ENCODE measurements around the gene LRRC4.

Gene LRRC4

DNA sequence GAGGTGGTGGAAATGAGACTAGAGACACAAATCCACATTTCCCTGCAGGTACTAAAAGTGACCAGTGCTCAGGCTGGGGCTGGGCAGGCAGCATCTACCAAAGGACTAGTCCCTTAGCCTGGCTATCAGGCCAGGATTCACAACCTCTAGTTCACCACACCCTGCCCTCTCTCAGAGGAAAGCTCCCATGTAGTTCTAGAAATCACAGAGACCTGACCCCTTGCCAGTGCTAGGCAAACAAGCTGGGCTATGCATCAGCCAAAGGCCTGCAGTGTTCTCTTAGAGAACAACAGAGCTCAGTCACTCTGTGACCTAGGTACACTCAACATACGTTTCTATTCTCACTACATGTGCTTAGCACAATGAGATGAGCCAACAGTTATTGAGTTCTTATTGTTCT, 26.7 kb upstream of the LRRC4 start:
- DNase-seq (ENCODE audit: low read depth) = no peak

DNA sequence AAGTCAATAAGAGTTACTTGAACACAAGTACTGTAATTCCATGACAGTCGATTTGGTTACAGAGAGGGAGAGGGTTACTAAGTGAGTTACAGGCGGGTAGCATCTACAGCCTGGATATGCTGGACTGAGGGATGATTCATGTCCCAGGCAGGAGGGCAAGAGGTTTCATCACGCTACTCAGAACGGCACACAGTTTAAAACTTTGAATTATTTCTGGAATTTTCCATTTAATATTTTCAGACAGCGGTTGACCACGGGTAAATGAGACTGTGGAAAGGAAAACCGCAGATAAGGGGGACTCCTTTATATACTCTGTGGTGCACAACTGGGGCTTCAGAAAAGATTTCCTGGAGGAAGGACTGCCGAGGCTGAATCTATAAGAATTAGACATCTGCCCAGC, 25.7 kb upstream of the LRRC4 start:
- peak; percentile 14 for DNase-seq (ENCODE audit: low read depth)

DNA sequence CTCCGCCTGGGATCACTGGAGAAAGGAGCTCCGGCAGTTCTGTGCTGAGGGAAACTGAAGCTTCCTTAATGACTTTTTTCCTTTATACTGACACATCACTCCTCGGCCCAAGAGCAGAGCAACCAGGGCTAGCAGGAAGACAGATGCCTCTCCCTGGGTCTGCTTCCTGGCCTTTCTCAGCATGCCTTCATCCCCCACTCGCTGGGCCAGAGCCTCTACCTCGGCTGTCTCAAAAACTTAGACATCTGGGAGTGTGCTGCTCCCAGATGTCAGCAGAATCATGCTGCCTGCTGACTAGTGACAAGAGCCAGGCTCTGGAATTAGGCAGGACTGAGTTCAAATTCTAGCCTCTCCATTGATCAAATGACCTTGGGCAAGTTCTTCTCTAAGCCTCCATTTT, 24.4 kb upstream of the LRRC4 start:
- DNase-seq (ENCODE audit: low read depth) = no peak

DNA sequence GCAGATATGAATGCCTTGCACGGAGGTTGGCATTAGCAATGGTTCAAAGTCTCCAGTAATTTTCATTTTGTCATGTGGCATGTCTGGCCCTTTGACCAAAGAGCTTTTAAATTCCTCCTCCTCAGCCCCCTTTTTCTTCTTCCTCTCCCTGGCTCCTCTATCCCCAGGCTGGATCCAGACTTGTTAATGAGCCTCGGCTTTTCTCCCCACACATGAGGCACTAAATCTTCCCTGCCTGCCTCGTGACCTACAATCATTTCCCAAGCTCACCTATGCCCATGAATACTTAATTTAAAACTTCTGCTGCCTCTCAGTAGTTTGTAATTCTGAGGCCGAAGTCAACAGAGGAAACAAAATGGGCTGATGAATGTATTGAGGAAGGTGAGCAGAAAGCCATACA, 23.3 kb upstream of the LRRC4 start:
- DNase-seq (ENCODE audit: low read depth) = no peak

DNA sequence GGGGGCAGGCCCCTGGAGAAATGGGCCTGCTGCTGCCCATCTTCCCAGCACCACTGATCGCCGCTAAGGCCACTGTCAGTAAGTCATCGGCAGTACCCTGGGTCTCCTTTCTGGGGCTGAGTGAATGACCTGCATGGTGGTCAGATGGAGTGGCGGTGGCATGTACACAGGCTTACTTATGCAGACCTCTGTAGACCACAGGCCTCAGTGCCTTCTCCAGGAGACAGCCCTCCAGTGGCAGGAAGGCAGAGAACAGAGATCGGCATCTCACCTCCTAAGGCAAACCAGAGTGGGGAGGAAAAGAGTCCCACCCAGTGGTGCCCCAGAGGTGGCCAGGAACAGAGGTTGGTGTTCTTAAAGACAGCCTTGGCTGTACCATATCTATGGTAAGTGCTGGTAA, 22.8 kb upstream of the LRRC4 start:
- no peak for DNase-seq (ENCODE audit: low read depth)

DNA sequence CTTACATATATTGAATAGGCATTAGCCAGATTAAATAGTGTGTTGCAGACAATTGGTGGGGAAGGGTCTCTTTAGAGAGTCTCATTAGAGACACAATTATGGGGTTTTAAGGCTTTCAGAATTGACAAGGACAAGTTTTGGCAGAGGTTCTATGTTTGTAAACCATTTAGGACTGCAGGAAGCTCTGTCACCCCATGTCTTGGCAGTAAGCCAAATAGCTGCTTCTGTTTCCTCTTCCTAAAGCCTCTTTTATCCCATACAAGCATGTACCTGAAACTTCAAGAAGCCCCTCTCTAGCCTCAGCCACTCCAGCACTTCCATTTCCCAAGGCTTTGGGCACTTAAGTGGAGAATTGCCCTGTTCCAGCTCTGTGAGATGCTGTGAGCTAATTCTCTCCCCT, 21.8 kb upstream of the LRRC4 start:
- DNase-seq (ENCODE audit: low read depth) = no peak

DNA sequence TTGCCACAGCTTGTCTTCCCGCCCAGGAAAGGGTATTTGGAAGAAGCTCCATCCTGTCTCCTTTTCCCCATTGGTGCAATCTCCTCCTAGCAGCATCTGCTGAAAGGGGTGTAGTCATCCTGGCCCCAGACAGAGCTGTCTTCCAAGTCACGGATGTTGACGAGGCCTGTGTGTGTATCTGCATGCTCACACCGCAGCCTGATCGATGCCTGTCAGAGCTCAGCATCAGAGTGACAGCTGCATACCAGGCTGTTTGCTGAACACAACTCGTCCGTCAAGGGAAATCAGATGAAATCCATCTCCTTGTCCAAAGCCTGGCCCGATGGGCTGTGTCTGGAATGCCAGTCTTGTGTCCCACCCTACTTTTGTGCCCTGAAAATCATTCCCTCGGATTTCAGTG, 21.2 kb upstream of the LRRC4 start:
- no peak for DNase-seq (ENCODE audit: low read depth)

DNA sequence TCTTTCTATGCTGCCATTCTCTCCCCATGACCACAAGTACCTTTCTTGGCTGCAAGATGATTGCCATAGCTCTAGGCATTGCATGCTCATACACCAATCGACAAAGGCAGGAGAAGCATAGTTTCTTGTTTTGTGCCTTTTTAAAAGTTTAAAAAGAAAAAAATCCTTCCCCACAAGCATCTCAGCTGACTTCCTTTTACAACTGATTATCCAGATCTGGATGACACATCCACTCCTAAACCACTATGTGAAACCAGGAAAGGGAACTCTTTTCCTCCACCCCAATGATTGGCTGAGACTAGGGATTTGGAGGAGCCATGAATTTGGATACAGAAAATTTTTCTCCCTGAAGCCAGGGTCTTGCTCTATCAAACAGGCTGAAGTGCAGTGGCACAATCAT, 14.5 kb upstream of the LRRC4 start:
- no peak for DNase-seq (ENCODE audit: low read depth)

DNA sequence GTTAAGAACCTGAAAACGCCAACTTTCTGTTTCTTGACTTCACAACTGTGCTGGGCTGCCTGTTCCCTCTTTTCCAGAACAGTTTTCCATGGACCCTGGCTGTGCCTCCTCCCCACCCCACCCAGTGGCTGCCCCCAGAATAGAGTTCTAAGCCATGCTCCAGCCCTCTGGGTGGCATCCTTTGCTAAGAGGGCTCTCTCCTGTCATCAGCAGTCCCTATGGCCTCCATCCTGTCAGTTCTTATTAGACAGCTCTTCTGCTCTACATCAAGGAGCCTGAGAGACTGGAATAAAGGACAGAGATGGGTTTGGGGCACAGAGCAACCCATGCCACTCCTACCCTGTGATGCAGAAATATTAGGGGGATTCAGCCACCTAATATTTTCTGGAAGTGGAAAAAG, 13.9 kb upstream of the LRRC4 start:
- DNase-seq (ENCODE audit: low read depth) = no peak

DNA sequence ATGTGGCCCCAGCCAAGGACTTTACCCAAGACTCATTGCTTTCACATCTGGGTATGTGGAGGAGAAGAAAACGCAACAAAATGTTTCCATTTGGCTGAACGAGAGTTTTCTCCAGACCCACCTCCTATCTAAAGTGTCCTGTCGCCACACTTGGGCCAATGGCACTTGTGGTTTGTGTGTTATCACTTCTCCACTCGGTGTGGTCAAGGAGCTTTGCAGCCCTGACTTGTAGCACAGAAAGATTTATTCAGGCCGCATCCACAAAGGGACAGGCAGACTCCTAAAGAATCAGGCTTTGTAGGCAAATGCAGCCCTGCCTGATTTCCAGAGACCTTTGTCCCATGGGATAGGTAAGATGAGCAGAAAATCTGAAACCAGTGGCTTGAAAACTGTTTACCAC, 12.8 kb upstream of the LRRC4 start:
- DNase-seq (ENCODE audit: low read depth) = no peak

DNA sequence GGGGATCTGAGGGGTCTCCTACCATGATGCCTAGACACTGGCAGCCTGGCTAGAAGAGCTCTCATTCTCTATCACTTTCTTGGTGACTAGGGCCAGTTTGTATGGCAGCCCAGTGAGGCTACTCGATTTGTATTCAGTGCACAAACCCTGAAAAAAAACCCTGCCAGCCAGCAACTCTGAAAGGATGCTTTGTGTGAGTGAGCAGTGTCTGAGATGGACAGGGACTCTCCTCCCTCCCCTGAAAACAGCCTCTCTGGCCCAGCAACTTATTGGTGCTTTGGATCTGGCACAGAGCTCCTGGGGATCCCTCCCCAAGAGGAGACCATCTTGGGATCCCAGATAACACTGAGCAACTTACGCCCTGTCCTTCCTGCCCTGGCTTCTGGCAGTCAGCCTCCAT, 10.8 kb upstream of the LRRC4 start:
- DNase-seq (ENCODE audit: low read depth) = no peak

DNA sequence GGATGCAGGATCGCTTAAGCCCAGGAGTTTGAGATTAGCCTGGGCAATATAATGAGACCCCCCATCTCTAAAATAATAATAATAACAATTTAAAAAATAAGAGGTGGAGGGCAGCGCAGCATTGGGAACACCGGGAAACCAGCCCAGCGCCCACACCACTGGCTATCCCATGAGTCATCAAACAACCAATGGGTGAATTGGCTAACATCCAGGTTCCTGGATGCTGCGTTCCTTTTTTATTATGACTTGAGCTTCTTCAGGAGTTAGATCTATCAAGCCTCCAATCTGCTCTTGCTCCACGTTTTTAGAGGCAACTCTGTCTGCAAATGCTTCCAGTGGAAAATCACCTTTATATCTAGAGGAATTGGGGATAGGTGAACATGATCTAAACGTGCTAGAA, 10.0 kb upstream of the LRRC4 start:
- no peak for DNase-seq (ENCODE audit: low read depth)

DNA sequence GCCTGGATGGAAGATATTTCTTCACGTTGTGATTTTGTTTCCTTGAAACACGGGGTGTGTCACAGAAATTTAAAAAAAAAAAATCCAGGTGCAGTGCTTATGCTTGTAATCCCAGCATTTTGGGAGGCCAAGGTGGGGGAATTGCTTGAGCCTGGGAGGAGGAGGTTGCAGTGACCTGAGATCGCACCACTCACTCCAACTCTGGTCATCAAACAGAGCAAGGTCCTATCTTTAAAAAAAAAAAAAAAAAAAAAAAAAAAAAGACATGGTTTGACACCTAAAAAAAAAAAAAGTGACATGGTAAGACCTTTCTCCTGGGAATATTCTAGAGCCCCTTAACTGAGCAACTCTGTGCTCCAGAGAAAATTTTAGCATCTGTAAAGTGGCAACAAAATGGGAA, 9.0 kb upstream of the LRRC4 start:
- DNase-seq (ENCODE audit: low read depth) = no peak

DNA sequence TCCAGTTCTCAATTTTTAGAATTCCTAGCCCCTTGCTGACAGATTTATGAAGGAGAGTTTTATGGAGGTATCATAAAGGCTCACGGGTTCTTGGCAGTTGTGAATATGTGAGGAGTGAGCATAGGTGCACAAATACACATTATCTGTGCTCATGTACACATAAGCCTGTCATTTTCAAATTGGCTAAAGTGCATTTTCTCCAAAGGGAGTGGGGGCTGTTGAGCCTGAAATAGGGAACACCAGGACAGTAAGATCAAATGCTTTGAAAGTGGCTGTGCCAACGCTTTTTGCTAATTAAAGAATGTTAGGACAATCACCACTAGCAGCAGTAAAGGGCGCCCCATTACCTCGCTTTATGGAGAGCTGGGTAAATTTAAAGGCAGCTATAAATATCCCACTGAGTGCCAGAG, 8.3 kb upstream of the LRRC4 start:
- DNase-seq (ENCODE audit: low read depth) = no peak

DNA sequence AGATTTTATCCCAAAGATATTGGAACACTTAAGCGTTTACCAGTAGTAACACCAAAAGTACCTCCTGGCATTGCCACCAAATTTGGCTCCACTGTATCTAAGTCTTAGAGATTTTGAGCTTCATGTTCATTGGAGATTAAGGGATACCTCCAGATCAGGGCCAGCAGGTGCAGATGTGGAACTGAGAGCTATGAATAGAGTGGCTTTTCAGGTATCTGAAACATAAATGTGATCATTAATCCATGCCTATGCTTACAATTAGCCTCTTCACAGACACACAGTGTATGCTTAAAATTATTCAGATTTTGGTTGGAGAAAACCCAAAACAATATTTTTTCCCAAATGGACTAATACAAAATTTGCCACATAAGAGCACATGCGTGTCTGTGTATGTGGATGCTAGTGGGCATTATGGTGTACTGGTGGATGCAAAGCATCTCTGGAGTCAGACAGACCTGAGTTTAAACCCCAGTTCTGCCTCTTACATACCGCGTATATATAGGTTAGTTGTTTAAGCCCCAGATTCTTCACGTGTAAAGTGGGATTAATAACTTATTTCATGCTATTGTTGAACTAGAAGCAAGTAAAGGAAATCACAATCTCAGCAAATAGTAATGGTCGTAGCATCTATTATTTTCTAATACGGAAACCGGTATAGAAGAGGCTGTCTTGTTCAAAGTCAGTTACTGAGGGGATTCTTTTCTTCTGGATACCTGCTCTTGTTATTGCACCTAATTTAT, 6.8 kb upstream of the LRRC4 start:
- DNase-seq (ENCODE audit: low read depth) = no peak

DNA sequence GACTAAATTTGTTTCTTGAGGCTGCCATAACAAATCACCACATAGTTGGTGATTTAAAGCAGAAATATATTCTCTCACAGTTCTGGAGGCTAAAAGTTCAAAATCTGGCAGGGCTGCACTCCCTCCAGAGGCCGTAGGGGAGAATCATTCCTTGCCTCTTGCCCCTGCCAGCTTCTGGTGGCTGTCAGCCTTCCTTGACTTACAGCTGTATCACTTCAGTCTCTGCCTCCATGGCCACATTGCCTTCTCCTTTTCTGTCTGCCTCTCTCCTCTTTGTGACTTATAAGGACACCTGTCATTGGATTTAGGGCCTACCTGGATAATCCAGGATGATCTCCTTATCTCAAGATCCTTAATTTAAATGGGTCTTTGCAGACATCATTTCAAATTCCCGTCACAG, 5.8 kb upstream of the LRRC4 start:
- no peak for DNase-seq (ENCODE audit: low read depth)

DNA sequence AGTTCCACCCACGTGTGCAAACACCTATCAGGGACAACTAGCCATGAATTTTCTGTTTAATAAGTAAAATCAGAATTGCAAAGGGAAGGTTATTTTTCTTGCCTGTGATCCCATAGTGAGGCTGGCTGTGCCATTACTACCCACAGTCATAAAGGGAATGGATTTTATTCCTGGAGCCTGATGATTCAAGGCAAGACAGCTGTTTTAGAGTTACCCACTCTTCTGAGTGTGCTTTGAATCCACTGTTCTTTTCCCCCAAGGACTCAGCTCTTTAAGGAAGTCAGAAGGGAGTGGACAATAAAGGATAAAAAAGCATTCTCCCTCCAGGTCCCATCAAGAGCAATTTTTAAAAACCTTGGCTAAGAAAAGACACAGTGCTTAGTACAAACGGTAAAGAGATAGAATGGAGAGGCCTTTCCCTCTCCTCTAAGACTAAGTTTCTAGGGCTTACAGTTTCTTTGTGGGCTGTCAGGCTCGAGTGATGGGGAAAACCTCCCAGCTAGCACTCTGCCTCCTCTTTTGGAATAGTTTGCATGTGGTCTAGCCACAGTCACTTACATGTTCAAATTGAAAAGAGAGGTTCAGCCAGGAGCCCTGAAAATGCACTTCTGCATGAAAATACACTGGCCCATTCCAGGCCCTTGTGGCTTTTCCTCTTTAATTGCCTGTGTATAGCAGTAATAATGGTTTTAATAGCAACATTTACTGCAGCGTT, 5.1 kb upstream of the LRRC4 start:
- no peak for DNase-seq (ENCODE audit: low read depth)

DNA sequence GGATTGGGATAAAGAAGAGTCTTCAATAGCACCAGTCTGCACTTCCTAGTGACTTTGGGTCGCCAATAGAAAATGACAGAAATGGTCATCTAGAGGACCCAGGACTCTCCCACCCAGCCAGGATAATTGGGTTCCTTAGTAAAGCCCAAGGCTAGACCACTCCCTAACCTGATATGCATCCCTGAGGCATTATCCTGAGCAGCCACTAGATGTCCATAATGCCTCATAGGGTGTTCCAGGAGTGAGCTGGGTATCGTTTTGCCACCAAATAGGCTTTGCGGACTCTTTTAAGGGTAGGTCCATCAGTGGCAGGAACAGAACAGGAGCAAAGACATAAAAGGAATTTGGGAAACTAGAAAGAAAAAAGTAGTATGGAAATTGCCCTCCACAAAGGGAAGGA, 4.5 kb upstream of the LRRC4 start:
- no peak for DNase-seq (ENCODE audit: low read depth)

DNA sequence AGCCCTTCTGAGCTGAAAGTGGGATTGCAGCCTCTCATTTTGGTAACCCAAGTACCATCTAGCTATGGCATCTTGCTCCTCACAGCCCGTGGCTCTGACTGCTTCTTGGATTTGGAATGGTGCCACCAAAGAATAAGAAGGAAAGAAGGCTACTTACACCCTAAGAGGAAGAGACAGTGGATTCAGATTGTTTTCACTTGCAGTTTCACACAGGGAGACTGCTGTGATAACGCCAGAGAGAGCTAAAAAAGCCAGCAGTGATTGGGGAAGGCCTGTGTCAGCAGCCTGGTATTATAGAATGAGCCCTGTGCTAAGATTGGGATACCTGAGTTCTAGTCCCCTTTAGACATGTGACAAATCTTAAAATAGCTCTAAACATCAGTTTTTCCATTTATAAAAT, 3.6 kb upstream of the LRRC4 start:
- no peak for DNase-seq (ENCODE audit: low read depth)

DNA sequence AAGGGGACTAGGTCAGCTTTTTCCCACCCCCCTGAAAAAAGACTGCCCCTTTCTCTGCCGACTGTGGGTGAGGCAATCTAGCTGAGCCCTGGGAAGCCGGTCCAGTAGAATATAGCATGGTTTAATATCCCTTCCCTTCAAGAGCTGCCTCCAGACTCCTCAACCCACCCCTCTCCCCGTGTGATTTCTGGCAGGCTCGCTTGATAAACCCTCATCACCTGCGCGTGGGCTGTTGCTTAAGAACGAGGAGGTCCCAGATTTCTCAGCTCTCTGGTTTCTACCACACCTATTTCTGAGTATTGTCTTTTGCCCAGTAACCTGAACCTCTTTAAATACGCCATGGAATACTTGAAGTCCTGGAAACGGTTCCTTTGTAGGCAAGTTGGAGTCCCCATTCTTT, 2.0 kb upstream of the LRRC4 start:
- DNase-seq (ENCODE audit: low read depth) = no peak

DNA sequence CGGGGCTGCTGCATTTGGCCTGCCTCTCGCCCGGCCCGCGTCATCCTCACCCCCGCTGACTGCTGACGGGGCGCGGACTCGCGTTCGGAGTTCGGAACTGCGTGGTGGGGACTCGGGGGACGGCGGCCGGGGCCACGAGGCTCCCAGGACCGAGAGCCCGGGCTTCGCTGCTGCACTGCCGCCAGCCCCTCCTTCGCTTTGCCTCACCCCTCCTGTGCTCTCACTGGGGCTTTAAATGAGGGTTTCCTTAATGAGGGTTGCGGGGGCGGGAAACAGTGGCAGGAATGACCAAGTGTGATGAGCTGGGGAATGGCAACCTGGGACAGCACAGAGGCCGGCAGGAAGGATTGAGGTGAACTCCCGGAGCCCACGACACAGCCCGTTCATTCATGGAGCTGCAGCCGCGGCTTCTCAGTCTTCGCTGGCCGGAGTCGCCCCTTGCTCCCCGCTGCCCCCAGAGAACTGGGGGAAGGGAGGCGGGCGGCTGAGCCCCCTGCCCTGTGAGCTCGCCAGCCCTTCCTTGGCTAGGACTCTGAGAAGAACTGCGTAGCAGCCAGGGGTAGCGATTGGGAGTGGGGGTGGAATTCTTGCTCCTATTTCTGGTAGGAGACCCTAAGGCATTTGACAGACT, 1.5 kb upstream of the LRRC4 start:
- DNase-seq (ENCODE audit: low read depth) = no peak

DNA sequence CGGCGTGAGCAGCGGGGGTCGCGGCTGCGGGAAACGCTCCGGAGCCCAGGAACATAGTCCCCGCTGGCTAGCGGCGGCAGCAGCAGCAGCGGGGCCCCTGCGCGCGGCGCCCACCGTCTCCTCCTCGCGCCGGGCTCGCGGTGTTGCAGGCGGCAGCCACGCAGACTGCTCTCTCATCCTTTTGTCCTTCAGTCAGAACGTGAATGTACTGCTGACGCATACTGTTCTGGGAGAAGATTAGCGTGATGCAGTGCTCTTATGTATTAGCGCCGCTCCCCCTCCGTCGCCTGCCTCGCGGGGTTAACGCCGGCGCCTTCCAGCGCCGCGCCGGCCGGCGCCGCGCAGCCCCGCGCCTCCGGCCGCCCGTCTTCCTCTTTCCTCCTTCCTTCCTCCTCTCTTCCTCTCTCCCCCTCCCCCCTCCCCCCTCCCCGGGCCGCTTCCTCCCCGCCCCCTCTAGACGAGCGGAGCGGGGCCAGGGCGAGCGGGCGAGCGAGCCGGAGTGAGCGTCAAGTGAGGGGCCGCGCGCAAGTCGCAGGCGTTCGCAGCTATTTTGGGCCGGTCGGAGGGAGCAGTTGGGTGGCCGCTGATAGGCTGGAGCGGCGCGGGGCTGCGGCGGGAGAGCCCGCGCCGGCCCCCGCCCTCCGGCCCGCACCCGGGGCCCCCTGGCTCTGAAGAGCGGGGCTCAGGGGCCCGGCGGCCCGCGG, 816 bp upstream of the LRRC4 start:
- peak; percentile 39 for DNase-seq (ENCODE audit: low read depth)

DNA sequence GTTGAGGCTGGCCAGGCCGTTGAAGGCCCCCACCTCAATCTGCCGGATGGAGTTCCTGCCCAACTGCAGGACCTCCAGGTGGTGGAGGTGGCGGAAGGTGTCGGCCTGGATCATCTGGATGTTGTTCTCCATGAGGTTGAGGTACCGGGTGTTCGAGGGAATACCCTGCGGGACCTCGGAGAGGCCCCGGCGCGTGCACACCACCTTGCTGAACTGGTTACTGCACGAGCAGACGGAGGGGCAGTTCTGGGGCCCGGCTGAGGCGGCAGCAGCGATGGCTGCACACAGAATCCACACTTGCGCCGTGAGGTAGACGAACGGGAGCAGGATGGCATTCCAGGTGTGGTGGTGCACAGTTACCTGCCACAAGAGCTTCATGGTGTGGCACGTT, 979 bp downstream of the LRRC4 start:
- DNase-seq (ENCODE audit: low read depth) = no peak
